Ovary (tissue), 3 donors: Measurements from ENCODE around the gene NRDE2.

Experiments
- CTCF ChIP-seq, 3 donors: fragments of 450-650 bp in 2 of 3; fragments of 200-600 bp in 1 of 3; IDR thresholded peaks; one replicate each; pipeline versions ENCODE4 v1.5.1 to v1.8.0; 2016 to 2022; ENCODE audit warnings: antibody characterized with exemption in 3 of 3, mild to moderate bottlenecking in 1 of 3
- EP300 ChIP-seq: sonication (generic); formaldehyde crosslinking; IDR thresholded peaks from one replicate; pipeline ENCODE4 v1.6.1; 2017; ENCODE audit warnings: antibody characterized with exemption
- donor health status: DM: no; HTN: no; CAD: no.

GRCh38 chr14:90318016-90318415, 13.7 kb downstream of the NRDE2 start:
- TF ChIP-seq CTCF (IDR thresholded peaks at IDR 0.05): no peak
- TF ChIP-seq EP300: no peak
